ENCODE data around the gene TACC3.

TACC3 gene

GRCh38 chr4:1723131-1723801, 1.9 kb downstream of the TACC3 start:
- DNase-seq (ENCODE audit: low spot score) = peak; percentile 42
- in situ Hi-C loops (cut with MboI; ENCODE audit: low sequenced_read_pairs, unreplicated experiment) = no loop called here
- TF ChIP-seq CTCF (IDR thresholded peaks at IDR 0.05; ENCODE audit: borderline replicate concordance, control extremely low read depth, extremely low read depth, insufficient read depth, missing control alignments) = no peak

GRCh38 chr4:1725521-1725920, 4.2 kb downstream of the TACC3 start:
- no peak for TF ChIP-seq CTCF (IDR thresholded peaks at IDR 0.05; ENCODE audit: borderline replicate concordance, control extremely low read depth, extremely low read depth, insufficient read depth, missing control alignments)
- in situ Hi-C loops (cut with MboI; ENCODE audit: low sequenced_read_pairs, unreplicated experiment) = no loop called here
- no peak for DNase-seq (ENCODE audit: low spot score)

DNA sequence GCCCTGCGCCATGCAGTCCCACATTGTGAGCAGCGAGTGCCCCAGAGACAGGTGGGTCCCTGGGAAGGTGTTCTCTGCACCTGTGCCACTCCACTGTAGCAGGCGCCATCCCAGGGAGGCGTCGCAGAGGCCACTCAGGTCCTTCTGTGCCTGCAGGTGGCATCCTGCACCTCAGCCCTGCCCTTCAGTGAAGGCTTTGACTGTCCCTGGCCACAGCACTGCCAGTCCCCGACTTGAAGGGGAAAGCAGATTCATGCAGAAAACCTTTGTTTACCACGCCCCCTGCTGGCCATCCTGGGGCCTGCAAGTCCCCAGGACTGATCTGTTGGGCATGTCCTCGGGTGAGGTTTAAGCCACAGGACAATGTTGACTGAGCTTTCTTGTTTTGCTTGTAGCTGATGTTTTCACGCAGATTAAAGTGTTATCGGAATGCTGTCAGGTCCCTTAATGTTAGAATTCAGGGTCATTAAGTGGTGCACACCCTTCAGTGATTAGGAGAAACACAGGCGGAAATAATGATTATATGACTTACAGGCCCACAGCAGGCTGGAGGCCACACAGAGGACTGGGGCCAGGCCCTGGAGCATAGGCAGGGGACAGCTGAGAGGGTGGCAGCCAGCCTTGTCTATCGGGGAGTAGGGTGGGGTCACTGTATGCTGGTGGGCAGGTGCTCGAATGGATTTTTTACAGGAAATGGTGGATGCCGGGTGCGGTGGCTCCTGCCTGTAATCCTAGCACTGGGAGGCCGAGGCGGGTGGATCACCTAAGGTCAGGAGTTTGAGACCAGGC, 5.0 kb downstream of the TACC3 start:
- DNase-seq (ENCODE audit: low spot score) = peak; percentile 86
- TF ChIP-seq CTCF (IDR thresholded peaks at IDR 0.05; ENCODE audit: borderline replicate concordance, control extremely low read depth, extremely low read depth, insufficient read depth, missing control alignments) = peak; percentile 98
- in situ Hi-C loops (cut with MboI; ENCODE audit: low sequenced_read_pairs, unreplicated experiment) = no loop called here

DNA sequence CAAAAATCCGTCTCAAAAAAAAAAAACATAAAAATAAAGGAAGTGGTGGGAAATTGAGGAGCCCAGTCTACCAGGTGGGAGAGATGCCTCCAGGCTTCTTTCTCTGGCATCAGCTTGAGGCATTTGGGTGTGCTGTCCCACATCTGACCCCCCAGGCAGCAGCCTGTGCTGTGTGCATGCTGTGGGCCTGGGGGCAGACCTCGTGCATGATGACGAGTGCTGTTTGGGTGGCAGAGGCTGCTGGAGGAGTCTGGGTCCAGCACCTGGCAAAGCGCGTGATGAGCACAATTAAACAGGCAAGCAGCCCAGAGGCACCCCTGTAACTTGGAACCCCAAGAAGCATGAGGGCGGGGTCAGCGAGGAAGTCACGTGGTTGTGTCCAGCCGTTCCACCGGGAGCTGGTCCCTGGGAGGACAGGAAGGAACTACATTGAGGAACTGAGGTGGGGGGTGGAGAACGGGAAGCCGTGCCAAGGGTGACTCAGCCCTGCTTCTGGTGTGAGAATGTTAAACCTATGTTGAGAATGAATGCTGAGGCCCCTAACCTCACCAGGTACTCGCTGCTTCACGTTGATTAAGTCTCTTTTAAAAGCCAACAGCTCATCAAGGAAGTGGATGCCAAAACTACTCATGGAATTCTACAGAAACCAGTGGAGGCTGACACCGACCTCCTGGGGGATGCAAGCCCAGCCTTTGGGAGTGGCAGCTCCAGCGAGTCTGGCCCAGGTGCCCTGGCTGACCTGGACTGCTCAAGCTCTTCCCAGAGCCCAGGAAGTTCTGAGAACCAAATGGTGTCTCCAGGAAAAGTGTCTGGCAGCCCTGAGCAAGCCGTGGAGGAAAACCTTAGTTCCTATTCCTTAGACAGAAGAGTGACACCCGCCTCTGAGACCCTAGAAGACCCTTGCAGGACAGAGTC, 6.1 kb downstream of the TACC3 start:
- TF ChIP-seq CTCF (IDR thresholded peaks at IDR 0.05; ENCODE audit: borderline replicate concordance, control extremely low read depth, extremely low read depth, insufficient read depth, missing control alignments) = no peak
- DNase-seq (ENCODE audit: low spot score) = no peak
- in situ Hi-C loops (cut with MboI; ENCODE audit: low sequenced_read_pairs, unreplicated experiment) = no loop called here

DNA sequence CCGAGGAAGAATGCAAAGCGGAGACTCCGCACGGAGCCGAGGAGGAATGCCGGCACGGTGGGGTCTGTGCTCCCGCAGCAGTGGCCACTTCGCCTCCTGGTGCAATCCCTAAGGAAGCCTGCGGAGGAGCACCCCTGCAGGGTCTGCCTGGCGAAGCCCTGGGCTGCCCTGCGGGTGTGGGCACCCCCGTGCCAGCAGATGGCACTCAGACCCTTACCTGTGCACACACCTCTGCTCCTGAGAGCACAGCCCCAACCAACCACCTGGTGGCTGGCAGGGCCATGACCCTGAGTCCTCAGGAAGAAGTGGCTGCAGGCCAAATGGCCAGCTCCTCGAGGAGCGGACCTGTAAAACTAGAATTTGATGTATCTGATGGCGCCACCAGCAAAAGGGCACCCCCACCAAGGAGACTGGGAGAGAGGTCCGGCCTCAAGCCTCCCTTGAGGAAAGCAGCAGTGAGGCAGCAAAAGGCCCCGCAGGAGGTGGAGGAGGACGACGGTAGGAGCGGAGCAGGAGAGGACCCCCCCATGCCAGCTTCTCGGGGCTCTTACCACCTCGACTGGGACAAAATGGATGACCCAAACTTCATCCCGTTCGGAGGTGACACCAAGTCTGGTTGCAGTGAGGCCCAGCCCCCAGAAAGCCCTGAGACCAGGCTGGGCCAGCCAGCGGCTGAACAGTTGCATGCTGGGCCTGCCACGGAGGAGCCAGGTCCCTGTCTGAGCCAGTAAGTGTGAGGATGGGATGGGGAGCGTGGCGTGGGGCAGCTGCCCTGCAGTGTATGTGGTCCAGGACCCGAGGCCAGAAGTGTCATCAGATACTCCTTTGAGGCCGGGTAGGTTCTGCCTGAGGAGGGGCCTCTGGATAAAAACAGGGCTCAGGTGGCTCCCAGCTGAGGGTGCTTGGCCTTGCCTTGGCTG, 7.0 kb downstream of the TACC3 start:
- no peak for TF ChIP-seq CTCF (IDR thresholded peaks at IDR 0.05; ENCODE audit: borderline replicate concordance, control extremely low read depth, extremely low read depth, insufficient read depth, missing control alignments)

More for the DNA sequence above, 7.0 kb downstream of the TACC3 start:
- in situ Hi-C loops (cut with MboI; ENCODE audit: low sequenced_read_pairs, unreplicated experiment) = no loop called here
- no peak for DNase-seq (ENCODE audit: low spot score)
